ENCODE data around the gene KPNB1. TPM values are rescaled to one million over a fixed set of nuclear protein-coding genes. Genes with fewer than 3 reads are reported as not detected.

The KPNB1 gene
- polyA plus RNA-seq, 1 donor from 2014 or later, result 117 TPM

GRCh38 chr17:47712330-47713023 is 62.8 kb downstream of the KPNB1 start:
- no peaks in the 10 kb centered on the region for H4K20me1 ChIP-seq (ENCODE audit: insufficient read depth)
- H3K27me3 ChIP-seq (ENCODE audit: insufficient read depth, low read depth, low read length), result no peaks in the 10 kb centered on the region
- no peak overlapping the region for H2AFZ ChIP-seq (ENCODE audit: low read depth, low read length)
- H3K27ac ChIP-seq (ENCODE audit: low read length), result no peak overlapping the region
- H3K9me2 ChIP-seq (ENCODE audit: insufficient read depth, low read length), result no peaks in the 10 kb centered on the region
- no peaks in the 10 kb centered on the region for H3K79me2 ChIP-seq (replicated peaks; ENCODE audit: insufficient read depth, low read length)
- TF ChIP-seq MXI1 (conservative IDR thresholded peaks at IDR 0.05; ENCODE audit: poor library complexity, severe bottlenecking) (no peak), EP300 (conservative IDR thresholded peaks at IDR 0.05; ENCODE audit: poor library complexity, severe bottlenecking) (no peak), POLR2AphosphoS5 (IDR thresholded peaks at IDR 0.05) (no peak), CTCF (IDR thresholded peaks at IDR 0.05; ENCODE audit: poor library complexity, severe bottlenecking) (no peak), EZH2 (IDR thresholded peaks at IDR 0.05; ENCODE audit: borderline replicate concordance, insufficient read depth, low read length, poor library complexity, severe bottlenecking) (no peak), RAD21 (conservative IDR thresholded peaks at IDR 0.05) (no peak), TAF1 (IDR thresholded peaks at IDR 0.05; ENCODE audit: low read depth) (no peak)
- no peak overlapping the region for H3K4me2 ChIP-seq (ENCODE audit: low read length)
- no peaks in the 10 kb centered on the region for H3K36me3 ChIP-seq (ENCODE audit: insufficient read depth, low read length)
- no peak overlapping the region for H3K9ac ChIP-seq (ENCODE audit: low read length)
- no peaks in the 10 kb centered on the region for H3F3A ChIP-seq (ENCODE audit: insufficient read depth, low read length, poor library complexity, severe bottlenecking)
- H3K9me3 ChIP-seq (ENCODE audit: low read length), result no peaks in the 10 kb centered on the region
- no peak overlapping the region for H3K4me3 ChIP-seq (ENCODE audit: low read length)

- Histone ChIP-seq H3K36me3 (ENCODE audit: insufficient read depth, low read length) (no peaks in the 10 kb centered on the region), H3K4me3 (ENCODE audit: low read length) (no peak overlapping the region), H3K27ac (ENCODE audit: low read length) (no peak overlapping the region), H3K9ac (ENCODE audit: low read length) (no peak overlapping the region), H3K79me2 (replicated peaks; ENCODE audit: insufficient read depth, low read length) (no peaks in the 10 kb centered on the region), H3K9me2 (ENCODE audit: insufficient read depth, low read length) (no peaks in the 10 kb centered on the region), H3F3A (ENCODE audit: insufficient read depth, low read length, poor library complexity, severe bottlenecking) (no peaks in the 10 kb centered on the region), H3K4me2 (ENCODE audit: low read length) (no peak overlapping the region), H4K20me1 (ENCODE audit: insufficient read depth) (no peaks in the 10 kb centered on the region), H3K9me3 (ENCODE audit: low read length) (no peaks in the 10 kb centered on the region), H2AFZ (ENCODE audit: low read depth, low read length) (no peak overlapping the region), H3K27me3 (ENCODE audit: insufficient read depth, low read depth, low read length) (no peaks in the 10 kb centered on the region)
- no peak for TF ChIP-seq POLR2AphosphoS5 (IDR thresholded peaks at IDR 0.05)
- no peak for TF ChIP-seq MXI1 (conservative IDR thresholded peaks at IDR 0.05; ENCODE audit: poor library complexity, severe bottlenecking)
- TF ChIP-seq CTCF (IDR thresholded peaks at IDR 0.05; ENCODE audit: poor library complexity, severe bottlenecking), result no peak
- no peak for TF ChIP-seq REST (IDR thresholded peaks at IDR 0.05; ENCODE audit: borderline replicate concordance)
- TF ChIP-seq SMC3 (conservative IDR thresholded peaks at IDR 0.05; ENCODE audit: poor library complexity), result no peak
- no peak for TF ChIP-seq TAF1 (IDR thresholded peaks at IDR 0.05; ENCODE audit: low read depth)
- TF ChIP-seq EZH2 (IDR thresholded peaks at IDR 0.05; ENCODE audit: borderline replicate concordance, insufficient read depth, low read length, poor library complexity, severe bottlenecking), result no peak
- TF ChIP-seq EP300 (conservative IDR thresholded peaks at IDR 0.05; ENCODE audit: poor library complexity, severe bottlenecking), result no peak
- no peak for TF ChIP-seq RAD21 (conservative IDR thresholded peaks at IDR 0.05)
Measured at GRCh38 chr17:47713980-47714700, 64.4 kb downstream of the KPNB1 start.
